SK-N-SH (cell line): Measurements from ENCODE around the gene TMEM25. TPM values are rescaled to one million over a fixed set of nuclear protein-coding genes. Genes with fewer than 3 reads are reported as not detected.

Source experiments
- CTCF ChIA-PET: fragments of 300-600, 350-600 bp; formaldehyde crosslinking; extraction: SDS; loops from one replicate; lab custom pipeline; 2021; lab: Yijun Ruan, JAX
- POLR2A ChIA-PET: fragments of 350-600 bp; sonication (Branson Sonifier 250); formaldehyde crosslinking; extraction: SDS; loops from one replicate; lab custom pipeline; 2020; ENCODE audit warnings: antibody characterized with exemption, inconsistent platforms; lab: Yijun Ruan, JAX
- DNase-seq: peaks from one replicate; pipeline ENCODE4 v3.0.0; 2012
- H2AFZ ChIP-seq: fragments of 200-600 bp; sonication (generic); 2 replicates; pipeline ENCODE4 v1.8.1; 2016; ENCODE audit warnings: antibody characterized with exemption, mild to moderate bottlenecking, low read depth
- H3F3A ChIP-seq: fragments of 200-600 bp; sonication (generic); replicated peaks from 2 replicates; pipeline ENCODE3; 2016; ENCODE audit warnings: antibody characterized with exemption, mild to moderate bottlenecking; ENCODE audit not compliant: insufficient read depth
- H3K27ac ChIP-seq, 2 experiments: fragments of 200-500 bp in 1 of 2; fragments of 200-600 bp in 1 of 2; sonication (Bioruptor generic) in 1 of 2; sonication (generic), shearing (Covaris generic) in 1 of 2; 2 replicates each; pipeline versions ENCODE4 v1.5.1 to v1.6.1; 2014 to 2016; ENCODE audit warnings: low read depth in 2 of 2, inconsistent platforms in 1 of 2, low read length in 1 of 2, mild to moderate bottlenecking in 1 of 2, mixed read lengths in 1 of 2
- H3K27me3 ChIP-seq: fragments of 200-600 bp; sonication (generic), shearing (Covaris generic); 2 replicates; pipeline ENCODE4 v1.6.1; 2016; ENCODE audit warnings: mixed run types; ENCODE audit not compliant: insufficient read depth
- H3K36me3 ChIP-seq, 2 experiments: fragments of 200-500 bp in 1 of 2; fragments of 200-600 bp in 1 of 2; sonication (Bioruptor generic) in 1 of 2; sonication (generic) in 1 of 2; replicated peaks in 1 of 2; 2 replicates each; pipeline versions ENCODE3 to v1.5.1; 2014 to 2016; ENCODE audit warnings: low read length in 1 of 2, mild to moderate bottlenecking in 1 of 2; ENCODE audit not compliant: insufficient read depth in 2 of 2, control insufficient read depth in 1 of 2
- H3K4me1 ChIP-seq, 2 experiments: fragments of 200-500 bp in 1 of 2; fragments of 200-600 bp in 1 of 2; sonication (Bioruptor generic) in 1 of 2; sonication (generic), shearing (Covaris generic) in 1 of 2; 2 replicates each; pipeline versions ENCODE4 v1.5.1 to v1.6.1; 2014 to 2016; ENCODE audit warnings: low read depth in 1 of 2, low read length in 1 of 2, mixed run types in 1 of 2; ENCODE audit not compliant: insufficient read depth in 2 of 2, control insufficient read depth in 1 of 2
- H3K4me2 ChIP-seq: fragments of 200-600 bp; sonication (generic), shearing (Covaris generic); 2 replicates; pipeline ENCODE4 v1.6.1; 2017; ENCODE audit warnings: mixed run types
- H3K4me3 ChIP-seq, 2 experiments: fragments of 200-500 bp in 1 of 2; fragments of 200-600 bp in 1 of 2; sonication (Bioruptor generic) in 1 of 2; sonication (generic), shearing (Covaris generic) in 1 of 2; 2 replicates each; pipeline versions ENCODE4 v1.5.1 to v1.8.1; 2014 to 2016; ENCODE audit warnings: low read depth in 2 of 2, inconsistent platforms in 1 of 2, low read length in 1 of 2, mild to moderate bottlenecking in 1 of 2, mixed read lengths in 1 of 2, moderate library complexity in 1 of 2
- H3K79me2 ChIP-seq: fragments of 200-600 bp; sonication (generic); 2 replicates; pipeline ENCODE4 v1.8.1; 2017; ENCODE audit warnings: mild to moderate bottlenecking; ENCODE audit not compliant: insufficient read depth
- H3K9ac ChIP-seq: fragments of 200-600 bp; sonication (generic); 2 replicates; pipeline ENCODE4 v1.6.1; 2017; ENCODE audit warnings: mixed run types
- H3K9me2 ChIP-seq: fragments of 200-600 bp; sonication (generic); 2 replicates; pipeline ENCODE4 v1.6.1; 2017; ENCODE audit warnings: mixed run types
- H3K9me3 ChIP-seq: fragments of 200-600 bp; sonication (generic); 2 replicates; pipeline ENCODE4 v1.6.1; 2017; ENCODE audit warnings: mixed run types, mild to moderate bottlenecking, moderate library complexity
- H4K20me1 ChIP-seq: fragments of 200-600 bp; sonication (generic); 2 replicates; pipeline ENCODE4 v1.6.1; 2017; ENCODE audit warnings: mild to moderate bottlenecking, mixed run types; ENCODE audit not compliant: insufficient read depth
- EP300 ChIP-seq, 2 experiments: IDR thresholded peaks; 2 replicates each; pipeline versions ENCODE4 v1.4.0 to v1.6.1; 2012; ENCODE audit warnings: borderline replicate concordance in 1 of 2, low read depth in 1 of 2, low read length in 1 of 2
- EZH2phosphoT487 ChIP-seq: fragments of 200-600 bp; sonication (generic); IDR thresholded peaks from 2 replicates; pipeline ENCODE4 v1.6.1; 2017; ENCODE audit warnings: low read depth, mixed run types, mild to moderate bottlenecking, antibody characterized with exemption, moderate library complexity, borderline replicate concordance
- FOSL2 ChIP-seq: IDR thresholded peaks from 2 replicates; pipeline ENCODE4 v1.4.0; 2012; ENCODE audit warnings: low read depth, mild to moderate bottlenecking, moderate library complexity, borderline replicate concordance
- FOXJ3 ChIP-seq: sonication (generic); formaldehyde crosslinking; IDR thresholded peaks from 2 replicates; pipeline ENCODE4 v1.5.1; 2020; ENCODE audit warnings: mild to moderate bottlenecking, missing genetic modification reagents
- GATA2 ChIP-seq: sonication (generic); formaldehyde crosslinking; IDR thresholded peaks from 2 replicates; pipeline ENCODE4 v1.5.0; 2020; ENCODE audit warnings: mild to moderate bottlenecking, missing genetic modification reagents
- JUND ChIP-seq: IDR thresholded peaks from 2 replicates; pipeline ENCODE4 v1.4.0; 2012
- NRF1 ChIP-seq: IDR thresholded peaks from 2 replicates; pipeline ENCODE4 v1.6.1; 2012; ENCODE audit warnings: low read depth, mild to moderate bottlenecking, low read length
- SIN3A ChIP-seq: IDR thresholded peaks from 2 replicates; pipeline ENCODE4 v1.6.1; 2012; ENCODE audit warnings: low read depth, mild to moderate bottlenecking, low read length, moderate library complexity, borderline replicate concordance
- SMC3 ChIP-seq: IDR thresholded peaks from 2 replicates; pipeline ENCODE4 v1.6.1; 2012; ENCODE audit warnings: low read depth, low read length, improper control_type of control experiment
- TAF1 ChIP-seq: IDR thresholded peaks from 2 replicates; pipeline ENCODE4 v1.6.1; 2012; ENCODE audit warnings: low read depth, mild to moderate bottlenecking, low read length, moderate library complexity, borderline replicate concordance
- YY1 ChIP-seq: IDR thresholded peaks from 2 replicates; pipeline ENCODE4 v1.4.0; 2012; ENCODE audit warnings: low read depth, mild to moderate bottlenecking
- WGBS: methylation state at CpG from one replicate; pipeline ENCODE4 v1.1.6; 2017; ENCODE audit warnings: low lambda C conversion rate; 5-methylcytosine and 5-hydroxymethylcytosine counted together
- polyA plus RNA-seq, 3 experiments: library from polyadenylated mRNA; depleted of rRNA; stranded (reverse); fragments of >200 nt; gene quantifications; 2 replicates each; pipeline ENCODE4 v1.2.3, GENCODE V29; 2012
- TF ChIP-seq, protein P1 (sequence below): fragments of 200-600 bp; sonication (generic); IDR thresholded peaks from 2 replicates; pipeline ENCODE4 v1.6.1; 2017; ENCODE audit warnings: antibody characterized with exemption, mild to moderate bottlenecking, moderate library complexity
- TF ChIP-seq, protein P2 (sequence below): fragments of 150-350 bp; IDR thresholded peaks from 2 replicates; pipeline ENCODE4 v1.6.1; 2016; ENCODE audit warnings: mild to moderate bottlenecking, low read depth, low read length
- TF ChIP-seq, protein P3 (sequence below): IDR thresholded peaks from 2 replicates; pipeline ENCODE4 v1.4.0; 2012; ENCODE audit warnings: low read depth, borderline replicate concordance
- TF ChIP-seq, protein P4 (sequence below): IDR thresholded peaks from 2 replicates; pipeline ENCODE4 v1.4.0; 2012; ENCODE audit warnings: low read depth

The TMEM25 gene
- polyA plus RNA-seq, 1 of the 3 experiments (the other 2 are of a cell fraction): 30.0 TPM

DNA sequence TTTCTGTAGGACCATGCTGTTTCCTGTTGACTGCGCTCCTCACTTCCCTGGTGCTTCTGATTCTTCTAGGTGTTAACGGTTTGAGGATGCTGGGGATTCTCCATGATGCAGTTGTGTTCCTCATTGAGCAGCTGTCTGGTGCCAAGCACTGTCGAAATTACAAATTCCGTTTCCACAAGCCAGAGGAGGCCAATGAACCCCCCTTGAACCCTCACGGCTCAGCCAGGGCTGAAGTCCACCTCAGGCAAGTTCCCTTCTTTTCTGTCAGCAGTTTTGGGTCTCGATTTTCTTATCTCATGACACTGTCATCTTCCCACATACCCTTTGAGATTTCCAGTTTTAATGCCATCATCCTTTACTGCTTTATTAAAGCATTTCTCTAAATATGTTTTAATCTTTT, 11.4 kb upstream of the TMEM25 start:
- no peak overlapping the region for H2AFZ ChIP-seq
- H3K27me3 ChIP-seq: no peaks in the 10 kb centered on the region
- no peak overlapping the region for H3K9ac ChIP-seq
- H3K4me3 ChIP-seq: no peak overlapping the region
- H3K9me3 ChIP-seq: no peaks in the 10 kb centered on the region
- ChIA-PET CTCF (no interaction called here), POLR2A (interaction anchor here (0.6 kb wide), 1 partner anchor 106 kb away, joined by 3 read pairs; no protein-coding TSS in a partner anchor)
- WGBS: 86% methylated on average over 6 of the region's 6 CpGs
- H3K4me2 ChIP-seq: no peak overlapping the region
- H3K36me3 ChIP-seq: peaks cover 78% of the 10 kb centered on the region in 2 experiments
- TF ChIP-seq EZH2phosphoT487 (no peak), GATA2 (CRISPR knock-in tag) (no peak), FOSL2 (no peak), YY1 (no peak), FOXJ3 (CRISPR knock-in tag) (no peak), JUND (no peak), TAF1 (no peak), SMC3 (no peak), SIN3A (no peak), NRF1 (no peak), EP300 (IDR thresholded peaks at IDR 0.05; ENCODE audit: borderline replicate concordance in 1 of 2, low read depth in 1 of 2, low read length in 1 of 2) (no peak)
- TF ChIP-seq, protein P1, sequence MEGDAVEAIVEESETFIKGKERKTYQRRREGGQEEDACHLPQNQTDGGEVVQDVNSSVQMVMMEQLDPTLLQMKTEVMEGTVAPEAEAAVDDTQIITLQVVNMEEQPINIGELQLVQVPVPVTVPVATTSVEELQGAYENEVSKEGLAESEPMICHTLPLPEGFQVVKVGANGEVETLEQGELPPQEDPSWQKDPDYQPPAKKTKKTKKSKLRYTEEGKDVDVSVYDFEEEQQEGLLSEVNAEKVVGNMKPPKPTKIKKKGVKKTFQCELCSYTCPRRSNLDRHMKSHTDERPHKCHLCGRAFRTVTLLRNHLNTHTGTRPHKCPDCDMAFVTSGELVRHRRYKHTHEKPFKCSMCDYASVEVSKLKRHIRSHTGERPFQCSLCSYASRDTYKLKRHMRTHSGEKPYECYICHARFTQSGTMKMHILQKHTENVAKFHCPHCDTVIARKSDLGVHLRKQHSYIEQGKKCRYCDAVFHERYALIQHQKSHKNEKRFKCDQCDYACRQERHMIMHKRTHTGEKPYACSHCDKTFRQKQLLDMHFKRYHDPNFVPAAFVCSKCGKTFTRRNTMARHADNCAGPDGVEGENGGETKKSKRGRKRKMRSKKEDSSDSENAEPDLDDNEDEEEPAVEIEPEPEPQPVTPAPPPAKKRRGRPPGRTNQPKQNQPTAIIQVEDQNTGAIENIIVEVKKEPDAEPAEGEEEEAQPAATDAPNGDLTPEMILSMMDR: no peak
- TF ChIP-seq, protein P2, sequence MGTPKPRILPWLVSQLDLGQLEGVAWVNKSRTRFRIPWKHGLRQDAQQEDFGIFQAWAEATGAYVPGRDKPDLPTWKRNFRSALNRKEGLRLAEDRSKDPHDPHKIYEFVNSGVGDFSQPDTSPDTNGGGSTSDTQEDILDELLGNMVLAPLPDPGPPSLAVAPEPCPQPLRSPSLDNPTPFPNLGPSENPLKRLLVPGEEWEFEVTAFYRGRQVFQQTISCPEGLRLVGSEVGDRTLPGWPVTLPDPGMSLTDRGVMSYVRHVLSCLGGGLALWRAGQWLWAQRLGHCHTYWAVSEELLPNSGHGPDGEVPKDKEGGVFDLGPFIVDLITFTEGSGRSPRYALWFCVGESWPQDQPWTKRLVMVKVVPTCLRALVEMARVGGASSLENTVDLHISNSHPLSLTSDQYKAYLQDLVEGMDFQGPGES: no peak
- TF ChIP-seq, protein P3, sequence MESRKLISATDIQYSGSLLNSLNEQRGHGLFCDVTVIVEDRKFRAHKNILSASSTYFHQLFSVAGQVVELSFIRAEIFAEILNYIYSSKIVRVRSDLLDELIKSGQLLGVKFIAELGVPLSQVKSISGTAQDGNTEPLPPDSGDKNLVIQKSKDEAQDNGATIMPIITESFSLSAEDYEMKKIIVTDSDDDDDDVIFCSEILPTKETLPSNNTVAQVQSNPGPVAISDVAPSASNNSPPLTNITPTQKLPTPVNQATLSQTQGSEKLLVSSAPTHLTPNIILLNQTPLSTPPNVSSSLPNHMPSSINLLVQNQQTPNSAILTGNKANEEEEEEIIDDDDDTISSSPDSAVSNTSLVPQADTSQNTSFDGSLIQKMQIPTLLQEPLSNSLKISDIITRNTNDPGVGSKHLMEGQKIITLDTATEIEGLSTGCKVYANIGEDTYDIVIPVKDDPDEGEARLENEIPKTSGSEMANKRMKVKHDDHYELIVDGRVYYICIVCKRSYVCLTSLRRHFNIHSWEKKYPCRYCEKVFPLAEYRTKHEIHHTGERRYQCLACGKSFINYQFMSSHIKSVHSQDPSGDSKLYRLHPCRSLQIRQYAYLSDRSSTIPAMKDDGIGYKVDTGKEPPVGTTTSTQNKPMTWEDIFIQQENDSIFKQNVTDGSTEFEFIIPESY: no peak
- TF ChIP-seq, protein P4, sequence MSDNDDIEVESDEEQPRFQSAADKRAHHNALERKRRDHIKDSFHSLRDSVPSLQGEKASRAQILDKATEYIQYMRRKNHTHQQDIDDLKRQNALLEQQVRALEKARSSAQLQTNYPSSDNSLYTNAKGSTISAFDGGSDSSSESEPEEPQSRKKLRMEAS: no peak
- H3K79me2 ChIP-seq: no peaks in the 10 kb centered on the region
- H3K27ac ChIP-seq: no peak overlapping the region
- peaks cover 8% of the 10 kb centered on the region for H3F3A ChIP-seq
- H3K9me2 ChIP-seq: no peaks in the 10 kb centered on the region
- no peaks in the 10 kb centered on the region for H4K20me1 ChIP-seq
- no peak for DNase-seq
- no peaks in the 10 kb centered on the region for H3K4me1 ChIP-seq
